ENCODE results near the gene LOXHD1.

DNA sequence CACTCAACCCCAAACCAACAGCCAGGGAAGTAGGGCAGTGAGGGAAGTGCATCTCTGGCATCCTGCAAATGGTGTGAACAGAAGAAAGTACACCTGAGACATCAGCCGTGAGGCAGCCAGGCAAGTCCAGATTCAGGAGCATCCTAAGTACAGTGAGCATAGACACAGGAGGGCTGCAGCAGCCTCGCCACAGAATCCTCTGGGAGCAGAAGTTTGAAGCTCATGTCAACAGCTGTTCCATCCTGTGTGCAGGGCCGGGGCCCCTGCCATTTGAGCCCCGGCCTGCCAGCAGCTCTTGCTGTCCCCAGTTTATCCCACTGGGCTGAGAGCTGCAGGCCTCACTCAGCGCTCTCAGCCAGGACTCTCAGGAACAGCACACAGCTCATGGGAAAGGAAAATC is 14.5 kb downstream of the LOXHD1 start:
- TF ChIP-seq CREB1 (IDR thresholded peaks at IDR 0.05; ENCODE audit: low read depth) (no peak), CHD2 (IDR thresholded peaks at IDR 0.05; ENCODE audit: borderline replicate concordance, low read depth, low read length) (no peak)
- TF ChIP-seq, protein P1, sequence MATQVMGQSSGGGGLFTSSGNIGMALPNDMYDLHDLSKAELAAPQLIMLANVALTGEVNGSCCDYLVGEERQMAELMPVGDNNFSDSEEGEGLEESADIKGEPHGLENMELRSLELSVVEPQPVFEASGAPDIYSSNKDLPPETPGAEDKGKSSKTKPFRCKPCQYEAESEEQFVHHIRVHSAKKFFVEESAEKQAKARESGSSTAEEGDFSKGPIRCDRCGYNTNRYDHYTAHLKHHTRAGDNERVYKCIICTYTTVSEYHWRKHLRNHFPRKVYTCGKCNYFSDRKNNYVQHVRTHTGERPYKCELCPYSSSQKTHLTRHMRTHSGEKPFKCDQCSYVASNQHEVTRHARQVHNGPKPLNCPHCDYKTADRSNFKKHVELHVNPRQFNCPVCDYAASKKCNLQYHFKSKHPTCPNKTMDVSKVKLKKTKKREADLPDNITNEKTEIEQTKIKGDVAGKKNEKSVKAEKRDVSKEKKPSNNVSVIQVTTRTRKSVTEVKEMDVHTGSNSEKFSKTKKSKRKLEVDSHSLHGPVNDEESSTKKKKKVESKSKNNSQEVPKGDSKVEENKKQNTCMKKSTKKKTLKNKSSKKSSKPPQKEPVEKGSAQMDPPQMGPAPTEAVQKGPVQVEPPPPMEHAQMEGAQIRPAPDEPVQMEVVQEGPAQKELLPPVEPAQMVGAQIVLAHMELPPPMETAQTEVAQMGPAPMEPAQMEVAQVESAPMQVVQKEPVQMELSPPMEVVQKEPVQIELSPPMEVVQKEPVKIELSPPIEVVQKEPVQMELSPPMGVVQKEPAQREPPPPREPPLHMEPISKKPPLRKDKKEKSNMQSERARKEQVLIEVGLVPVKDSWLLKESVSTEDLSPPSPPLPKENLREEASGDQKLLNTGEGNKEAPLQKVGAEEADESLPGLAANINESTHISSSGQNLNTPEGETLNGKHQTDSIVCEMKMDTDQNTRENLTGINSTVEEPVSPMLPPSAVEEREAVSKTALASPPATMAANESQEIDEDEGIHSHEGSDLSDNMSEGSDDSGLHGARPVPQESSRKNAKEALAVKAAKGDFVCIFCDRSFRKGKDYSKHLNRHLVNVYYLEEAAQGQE (IDR thresholded peaks at IDR 0.05; ENCODE audit: low read depth, low read length), result no peak
- TF ChIP-seq, protein P2, sequence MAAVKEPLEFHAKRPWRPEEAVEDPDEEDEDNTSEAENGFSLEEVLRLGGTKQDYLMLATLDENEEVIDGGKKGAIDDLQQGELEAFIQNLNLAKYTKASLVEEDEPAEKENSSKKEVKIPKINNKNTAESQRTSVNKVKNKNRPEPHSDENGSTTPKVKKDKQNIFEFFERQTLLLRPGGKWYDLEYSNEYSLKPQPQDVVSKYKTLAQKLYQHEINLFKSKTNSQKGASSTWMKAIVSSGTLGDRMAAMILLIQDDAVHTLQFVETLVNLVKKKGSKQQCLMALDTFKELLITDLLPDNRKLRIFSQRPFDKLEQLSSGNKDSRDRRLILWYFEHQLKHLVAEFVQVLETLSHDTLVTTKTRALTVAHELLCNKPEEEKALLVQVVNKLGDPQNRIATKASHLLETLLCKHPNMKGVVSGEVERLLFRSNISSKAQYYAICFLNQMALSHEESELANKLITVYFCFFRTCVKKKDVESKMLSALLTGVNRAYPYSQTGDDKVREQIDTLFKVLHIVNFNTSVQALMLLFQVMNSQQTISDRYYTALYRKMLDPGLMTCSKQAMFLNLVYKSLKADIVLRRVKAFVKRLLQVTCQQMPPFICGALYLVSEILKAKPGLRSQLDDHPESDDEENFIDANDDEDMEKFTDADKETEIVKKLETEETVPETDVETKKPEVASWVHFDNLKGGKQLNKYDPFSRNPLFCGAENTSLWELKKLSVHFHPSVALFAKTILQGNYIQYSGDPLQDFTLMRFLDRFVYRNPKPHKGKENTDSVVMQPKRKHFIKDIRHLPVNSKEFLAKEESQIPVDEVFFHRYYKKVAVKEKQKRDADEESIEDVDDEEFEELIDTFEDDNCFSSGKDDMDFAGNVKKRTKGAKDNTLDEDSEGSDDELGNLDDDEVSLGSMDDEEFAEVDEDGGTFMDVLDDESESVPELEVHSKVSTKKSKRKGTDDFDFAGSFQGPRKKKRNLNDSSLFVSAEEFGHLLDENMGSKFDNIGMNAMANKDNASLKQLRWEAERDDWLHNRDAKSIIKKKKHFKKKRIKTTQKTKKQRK (IDR thresholded peaks at IDR 0.05; ENCODE audit: low read depth, low read length), result no peak
- TF ChIP-seq, protein P3, sequence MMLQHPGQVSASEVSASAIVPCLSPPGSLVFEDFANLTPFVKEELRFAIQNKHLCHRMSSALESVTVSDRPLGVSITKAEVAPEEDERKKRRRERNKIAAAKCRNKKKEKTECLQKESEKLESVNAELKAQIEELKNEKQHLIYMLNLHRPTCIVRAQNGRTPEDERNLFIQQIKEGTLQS (IDR thresholded peaks at IDR 0.05; ENCODE audit: borderline replicate concordance, extremely low read depth, low read depth, low read length), result no peak

Data from GM12878 (cell line).